ENCODE data around the gene NIF3L1. TPM values are rescaled to one million over a fixed set of nuclear protein-coding genes. Genes with fewer than 3 reads are reported as not detected.
"Not testable (repeated sequence)": the region's sequence is repeated elsewhere in the genome, so short reads cannot be mapped to it uniquely, and the experiment has no call there.

Gene NIF3L1
- total and polyA plus RNA-seq, 2 donors from 2014 or later, result 24.6 to 29.7 TPM

- Histone ChIP-seq H3K27ac (ENCODE audit: low read depth in 2 of 2, low read length in 2 of 2) (no peak overlapping the region), H3K36me3 (ENCODE audit: control insufficient read depth in 2 of 3, insufficient read depth in 3 of 3, low read length in 3 of 3) (peaks cover 4 to 15% (median 13%) of the 10 kb centered on the region in 3 donors), H3K9me3 (ENCODE audit: control insufficient read depth in 2 of 3, insufficient read depth in 1 of 3, low read length in 3 of 3) (no peaks in the 10 kb centered on the region), H3K27me3 (ENCODE audit: control insufficient read depth, insufficient read depth, low read length) (no peaks in the 10 kb centered on the region), H3K4me1 (ENCODE audit: control insufficient read depth in 2 of 3, insufficient read depth in 2 of 3, low read depth in 1 of 3, low read length in 3 of 3) (no peaks in the 10 kb centered on the region), H3K9ac (ENCODE audit: low read length in 3 of 3) (no peak overlapping the region), H3K4me3 (ENCODE audit: low read length in 3 of 3) (no peak overlapping the region)
- DNase-seq (no peak), FAIRE-seq (no peak)
- intact Hi-C loops (cut with DNase I), result no loop called here
- no peak for TF ChIP-seq CTCF (IDR thresholded peaks at IDR 0.05; ENCODE audit: borderline replicate concordance, extremely low read depth, insufficient read depth)
Measured at GRCh38 chr2:200878289-200878880, 10.8 kb upstream of the NIF3L1 start.

DNA sequence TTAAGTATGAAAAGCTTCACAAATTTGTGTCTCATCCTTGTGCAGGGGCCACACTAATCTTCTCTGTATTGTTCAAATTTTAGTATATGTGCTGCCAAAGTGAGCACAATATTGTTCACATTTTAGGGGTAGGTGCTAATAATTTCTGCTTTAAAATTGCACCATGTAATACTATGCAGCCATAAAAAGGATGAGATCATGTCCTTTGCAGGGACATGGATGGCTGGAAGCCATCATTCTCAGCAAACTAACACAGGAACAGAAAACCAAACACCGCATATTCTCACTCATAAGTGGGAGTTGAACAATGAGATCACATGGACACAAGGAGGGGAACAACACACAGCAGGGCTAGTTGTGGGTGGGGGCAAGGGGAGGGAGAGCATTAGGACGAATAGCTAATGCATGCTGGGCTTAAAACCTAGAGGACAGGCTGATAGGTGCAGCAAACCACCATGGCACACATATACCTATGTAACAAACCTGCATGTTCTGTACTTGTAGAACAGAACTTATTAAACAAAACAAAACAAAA is 7.4 kb upstream of the NIF3L1 start:
- H3K4me3 ChIP-seq (ENCODE audit: low read length in 3 of 3); FAIRE-seq; intact Hi-C loops (cut with DNase I); H3K9me3 ChIP-seq (ENCODE audit: control insufficient read depth in 2 of 3, insufficient read depth in 1 of 3, low read length in 3 of 3); H3K9ac ChIP-seq (ENCODE audit: low read length in 3 of 3); H3K4me1 ChIP-seq (ENCODE audit: control insufficient read depth in 2 of 3, insufficient read depth in 2 of 3, low read depth in 1 of 3, low read length in 3 of 3); H3K27me3 ChIP-seq (ENCODE audit: control insufficient read depth, insufficient read depth, low read length); DNase-seq; H3K27ac ChIP-seq (ENCODE audit: low read depth in 2 of 2, low read length in 2 of 2): not testable (repeated sequence)
- H3K36me3 ChIP-seq (ENCODE audit: control insufficient read depth in 2 of 3, insufficient read depth in 3 of 3, low read length in 3 of 3), result peaks cover 2 to 18% (median 13%) of the 10 kb centered on the region in 3 donors

DNA sequence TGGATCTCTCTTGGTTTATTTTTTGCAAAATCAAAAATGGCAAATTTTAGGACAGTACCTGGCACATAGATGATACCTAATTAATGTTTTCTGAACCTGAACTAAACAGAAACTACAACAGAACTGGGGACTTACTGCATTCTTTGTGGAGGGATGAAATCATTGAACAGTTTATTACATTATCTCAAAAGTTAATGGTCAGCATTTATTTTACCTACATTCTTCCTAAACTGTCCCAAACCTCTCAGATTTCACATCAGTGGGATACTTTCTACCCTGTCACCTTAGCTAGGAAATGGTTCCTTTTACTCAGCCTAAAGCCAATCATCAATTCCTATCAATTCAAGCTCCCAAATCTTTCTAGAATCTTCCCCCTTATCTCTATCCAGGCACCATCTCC is 10.3 kb downstream of the NIF3L1 start:
- FAIRE-seq (no peak), DNase-seq (no peak)
- H3K27ac ChIP-seq (ENCODE audit: low read depth in 2 of 2, low read length in 2 of 2), result no peak overlapping the region
- H3K4me1 ChIP-seq (ENCODE audit: control insufficient read depth in 2 of 3, insufficient read depth in 2 of 3, low read depth in 1 of 3, low read length in 3 of 3), result no peaks in the 10 kb centered on the region
- H3K4me3 ChIP-seq (ENCODE audit: low read length in 3 of 3), result no peak overlapping the region
- no peaks in the 10 kb centered on the region for H3K27me3 ChIP-seq (ENCODE audit: control insufficient read depth, insufficient read depth, low read length)
- no peaks in the 10 kb centered on the region for H3K9me3 ChIP-seq (ENCODE audit: control insufficient read depth in 2 of 3, insufficient read depth in 1 of 3, low read length in 3 of 3)
- no peak for TF ChIP-seq CTCF (IDR thresholded peaks at IDR 0.05; ENCODE audit: borderline replicate concordance, extremely low read depth, insufficient read depth)
- peaks cover 15 to 45% (median 38%) of the 10 kb centered on the region in 3 donors for H3K36me3 ChIP-seq (ENCODE audit: control insufficient read depth in 2 of 3, insufficient read depth in 3 of 3, low read length in 3 of 3)
- intact Hi-C loops (cut with DNase I), result no loop called here
- H3K9ac ChIP-seq (ENCODE audit: low read length in 3 of 3), result no peak overlapping the region

- DNase-seq (peak in 4 of 5 donors; percentile 57 to 90 (median 82)), FAIRE-seq (no peak)
- H3K4me3 ChIP-seq (ENCODE audit: low read length in 3 of 3), result no peak overlapping the region
- no peak overlapping the region for H3K27ac ChIP-seq (ENCODE audit: low read depth in 2 of 2, low read length in 2 of 2)
- no peak overlapping the region for H3K9ac ChIP-seq (ENCODE audit: low read length in 3 of 3)
- H3K36me3 ChIP-seq (ENCODE audit: control insufficient read depth in 2 of 3, insufficient read depth in 3 of 3, low read length in 3 of 3), result peaks cover 12 to 36% (median 34%) of the 10 kb centered on the region in 3 donors
- no peaks in the 10 kb centered on the region for H3K27me3 ChIP-seq (ENCODE audit: control insufficient read depth, insufficient read depth, low read length)
- intact Hi-C loops (cut with DNase I), result loop anchor here (10.0 kb wide), 1 partner anchor 273 kb away; no protein-coding TSS in a partner anchor
- no peaks in the 10 kb centered on the region for H3K4me1 ChIP-seq (ENCODE audit: control insufficient read depth in 2 of 3, insufficient read depth in 2 of 3, low read depth in 1 of 3, low read length in 3 of 3)
- no peaks in the 10 kb centered on the region for H3K9me3 ChIP-seq (ENCODE audit: control insufficient read depth in 2 of 3, insufficient read depth in 1 of 3, low read length in 3 of 3)
- TF ChIP-seq CTCF (IDR thresholded peaks at IDR 0.05; ENCODE audit: borderline replicate concordance, extremely low read depth, insufficient read depth), result peak; percentile 64
Measured at GRCh38 chr2:200901459-200902072, 12.4 kb downstream of the NIF3L1 start.

All from kidney (tissue), 14 donors.